Activated naive CD4-positive, alpha-beta T cell treated with anti-CD3 and anti-CD28 coated beads for 36 hours (primary cell): ENCODE measurements around the gene SPDYE5. TPM values are rescaled to one million over a fixed set of nuclear protein-coding genes. Genes with fewer than 3 reads are reported as not detected.
A peak's percentile ranks its signal among the peaks of the same experiment; 100 is the strongest.
"Not testable (repeated sequence)": the region's sequence is repeated elsewhere in the genome, so short reads cannot be mapped to it uniquely, and the experiment has no call there.

Source experiments
- CTCF ChIA-PET: fragments of 350-600 bp; sonication (Branson Sonifier 250); formaldehyde crosslinking; loops from one replicate; lab custom pipeline; 2021; ENCODE audit warnings: antibody characterized with exemption; lab: Charles Lee
- DNase-seq: peaks from one replicate; pipeline ENCODE4 v3.0.0-alpha.2; 2020
- H3K27ac Mint-ChIP-seq: one replicate; pipeline ENCODE4 v1.8.0; 2021; ENCODE audit warnings: mild to moderate bottlenecking, mixed read lengths
- H3K27me3 Mint-ChIP-seq: one replicate; pipeline ENCODE4 v1.8.0; 2021; ENCODE audit warnings: low read depth, mixed read lengths
- H3K36me3 Mint-ChIP-seq: one replicate; pipeline ENCODE4 v1.8.0; 2021; ENCODE audit warnings: low read depth, mixed read lengths
- H3K4me1 Mint-ChIP-seq: one replicate; pipeline ENCODE4 v1.8.0; 2021; ENCODE audit warnings: low read depth, mixed read lengths
- H3K4me3 Mint-ChIP-seq: one replicate; pipeline ENCODE4 v1.8.0; 2021; ENCODE audit warnings: mild to moderate bottlenecking, moderate library complexity, mixed read lengths
- H3K9me3 Mint-ChIP-seq: one replicate; pipeline ENCODE4 v1.8.0; 2021; ENCODE audit warnings: mixed read lengths
- intact Hi-C: fragments of 100-400 bp; cut with micrococcal nuclease; formaldehyde crosslinking; loops from one replicate; pipeline ENCODE4 v1.15.1; 2023
- total RNA-seq, 2 experiments: library from RNA; stranded (reverse); gene quantifications; one replicate each; pipeline ENCODE4 v1.2.3, GENCODE V29; 2021

SPDYE5 gene
- total RNA-seq, 2 experiments from 2014 or later: not detected

GRCh38 chr7:75509033-75509432 lies 16.9 kb downstream of the SPDYE5 start:
- H3K27ac Mint-ChIP-seq, H3K4me1 Mint-ChIP-seq, intact Hi-C loops, H3K27me3 Mint-ChIP-seq, H3K36me3 Mint-ChIP-seq, DNase-seq, H3K4me3 Mint-ChIP-seq, H3K9me3 Mint-ChIP-seq, CTCF ChIA-PET: not testable (repeated sequence)

GRCh38 chr7:75518842-75519241 lies 26.7 kb downstream of the SPDYE5 start:
- H3K27me3 Mint-ChIP-seq, H3K4me3 Mint-ChIP-seq, H3K9me3 Mint-ChIP-seq, H3K27ac Mint-ChIP-seq, DNase-seq, intact Hi-C loops, CTCF ChIA-PET: not testable (repeated sequence)
- Mint-ChIP-seq H3K36me3 (peaks cover 39% of the 10 kb centered on the region), H3K4me1 (peaks cover 18% of the 10 kb centered on the region)

DNA sequence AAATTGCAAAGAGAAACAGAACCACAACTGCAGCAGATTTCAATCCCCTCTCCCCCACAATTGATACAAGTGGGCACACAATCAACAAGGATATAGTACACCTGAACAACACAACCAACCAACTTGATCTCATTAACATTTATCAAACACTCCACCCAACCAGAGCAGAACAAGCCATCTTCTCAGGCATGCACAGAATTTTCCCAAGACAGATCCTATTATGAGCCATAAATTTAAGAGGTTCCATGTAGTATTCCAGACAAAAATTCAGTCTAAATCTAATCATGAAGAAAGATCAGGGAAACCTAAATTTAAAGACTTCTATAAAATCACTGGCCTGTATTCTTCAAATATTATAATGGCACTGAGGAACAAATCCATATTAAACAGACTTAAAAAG lies 29.6 kb downstream of the SPDYE5 start:
- H3K27me3 Mint-ChIP-seq, H3K27ac Mint-ChIP-seq, CTCF ChIA-PET, H3K4me3 Mint-ChIP-seq, intact Hi-C loops, DNase-seq, H3K9me3 Mint-ChIP-seq: not testable (repeated sequence)
- peaks cover 47% of the 10 kb centered on the region for H3K36me3 Mint-ChIP-seq
- H3K4me1 Mint-ChIP-seq: peaks cover 35% of the 10 kb centered on the region

GRCh38 chr7:75527224-75527722 lies 35.2 kb downstream of the SPDYE5 start:
- H3K9me3 Mint-ChIP-seq, CTCF ChIA-PET, H3K27me3 Mint-ChIP-seq: not testable (repeated sequence)
- Mint-ChIP-seq H3K36me3 (peaks cover 26% of the 10 kb centered on the region), H3K4me1 (peaks cover 29% of the 10 kb centered on the region), H3K27ac (peak overlapping the region; percentile 91), H3K4me3 (peak overlapping the region; percentile 86)
- peak; percentile 8 for DNase-seq
- intact Hi-C loops: loop anchor here (5.0 kb wide), 2 partner anchors 210 to 520 kb away; partner anchors contain the start of genes HIP1, MDH2 and STYXL1

- Mint-ChIP-seq H3K27me3 (no peaks in the 10 kb centered on the region), H3K9me3 (no peaks in the 10 kb centered on the region), H3K4me3 (no peak overlapping the region), H3K36me3 (no peaks in the 10 kb centered on the region), H3K4me1 (peaks cover 8% of the 10 kb centered on the region), H3K27ac (no peak overlapping the region)
- CTCF ChIA-PET: no interaction called here
- no peak for DNase-seq
- intact Hi-C loops: no loop called here
Observed at GRCh38 chr7:75531359-75531821, 39.3 kb downstream of the SPDYE5 start.

DNA sequence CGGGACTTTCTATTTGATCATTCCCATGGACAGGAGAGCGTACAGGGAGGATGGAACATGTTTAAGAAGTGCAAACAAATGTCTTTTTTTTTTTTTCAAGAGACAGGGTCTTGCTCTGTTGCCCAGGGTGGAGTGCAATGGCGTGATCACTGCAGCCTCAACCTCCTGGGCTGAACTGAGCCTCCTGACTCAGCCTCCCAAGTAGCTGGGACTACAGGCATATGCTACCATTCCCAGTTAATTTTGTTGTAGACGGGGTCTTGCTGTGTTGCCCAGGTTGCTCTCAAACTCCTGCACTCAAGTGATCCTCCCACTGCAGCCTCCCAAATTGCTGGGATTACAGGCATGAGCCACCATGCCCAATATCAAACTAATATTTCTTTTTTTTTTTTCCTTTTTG lies 40.5 kb downstream of the SPDYE5 start:
- H3K4me3 Mint-ChIP-seq: no peak overlapping the region

GRCh38 chr7:75533926-75534325 lies 41.8 kb downstream of the SPDYE5 start:
- Mint-ChIP-seq H3K9me3 (no peaks in the 10 kb centered on the region), H3K27me3 (no peaks in the 10 kb centered on the region), H3K36me3 (no peaks in the 10 kb centered on the region), H3K27ac (no peak overlapping the region), H3K4me3 (no peak overlapping the region), H3K4me1 (no peaks in the 10 kb centered on the region)
- no peak for DNase-seq
- intact Hi-C loops: no loop called here
- CTCF ChIA-PET: interaction anchor here (0.6 kb wide), 1 partner anchor 491 kb away, joined by 5 read pairs; no protein-coding TSS in a partner anchor

More for the DNA sequence above, 40.5 kb downstream of the SPDYE5 start:
- Mint-ChIP-seq H3K27ac (no peak overlapping the region), H3K27me3 (no peaks in the 10 kb centered on the region), H3K36me3 (no peaks in the 10 kb centered on the region), H3K9me3 (no peaks in the 10 kb centered on the region), H3K4me1 (peaks cover 2% of the 10 kb centered on the region)
- intact Hi-C loops: no loop called here
- CTCF ChIA-PET: no interaction called here
- DNase-seq: no peak

DNA sequence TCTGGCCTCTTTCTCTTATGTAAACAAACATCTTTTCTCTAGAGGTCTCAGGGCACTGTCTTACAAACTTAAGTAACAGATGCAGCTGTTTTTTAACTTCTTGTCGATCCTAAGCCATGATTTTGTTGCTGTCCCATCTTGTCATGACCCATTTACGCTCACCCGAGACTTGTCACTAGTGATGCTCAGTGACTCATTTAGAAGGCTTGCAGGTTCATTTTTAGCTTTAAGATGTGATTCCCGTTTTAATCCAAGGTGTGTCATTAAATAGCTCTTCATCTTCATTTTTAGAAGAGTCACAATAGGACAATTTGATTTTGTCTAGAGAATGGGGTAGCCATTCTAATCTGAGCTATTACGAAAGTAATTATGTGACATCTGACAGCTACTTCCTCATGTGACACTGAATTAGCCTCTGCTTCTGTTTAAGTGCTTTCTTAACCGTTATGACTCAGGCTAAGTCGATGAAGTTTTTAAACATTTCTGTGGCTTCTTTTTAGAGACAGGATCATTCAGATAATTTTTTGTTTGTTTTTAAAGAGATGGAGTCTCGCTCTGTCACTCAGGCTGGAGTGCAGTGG lies 42.7 kb downstream of the SPDYE5 start:
- H3K27me3 Mint-ChIP-seq: no peaks in the 10 kb centered on the region
- no peak for DNase-seq
- no peaks in the 10 kb centered on the region for H3K9me3 Mint-ChIP-seq
- no peaks in the 10 kb centered on the region for H3K4me1 Mint-ChIP-seq
- no peak overlapping the region for H3K4me3 Mint-ChIP-seq
- intact Hi-C loops: no loop called here
- CTCF ChIA-PET: no interaction called here
- H3K27ac Mint-ChIP-seq: no peak overlapping the region
- H3K36me3 Mint-ChIP-seq: no peaks in the 10 kb centered on the region

- Mint-ChIP-seq H3K36me3 (no peaks in the 10 kb centered on the region), H3K4me1 (no peaks in the 10 kb centered on the region), H3K27ac (no peak overlapping the region), H3K27me3 (no peaks in the 10 kb centered on the region), H3K4me3 (no peak overlapping the region), H3K9me3 (no peaks in the 10 kb centered on the region)
- CTCF ChIA-PET: no interaction called here
- intact Hi-C loops: no loop called here
- DNase-seq: no peak
Observed at GRCh38 chr7:75536491-75536890, 44.4 kb downstream of the SPDYE5 start.

- no peak for DNase-seq
- Mint-ChIP-seq H3K27ac (no peak overlapping the region), H3K4me3 (no peak overlapping the region), H3K4me1 (no peaks in the 10 kb centered on the region), H3K9me3 (no peaks in the 10 kb centered on the region), H3K36me3 (no peaks in the 10 kb centered on the region), H3K27me3 (no peaks in the 10 kb centered on the region)
- intact Hi-C loops: no loop called here
- CTCF ChIA-PET: no interaction called here
Observed at GRCh38 chr7:75536940-75537538, 44.9 kb downstream of the SPDYE5 start.

DNA sequence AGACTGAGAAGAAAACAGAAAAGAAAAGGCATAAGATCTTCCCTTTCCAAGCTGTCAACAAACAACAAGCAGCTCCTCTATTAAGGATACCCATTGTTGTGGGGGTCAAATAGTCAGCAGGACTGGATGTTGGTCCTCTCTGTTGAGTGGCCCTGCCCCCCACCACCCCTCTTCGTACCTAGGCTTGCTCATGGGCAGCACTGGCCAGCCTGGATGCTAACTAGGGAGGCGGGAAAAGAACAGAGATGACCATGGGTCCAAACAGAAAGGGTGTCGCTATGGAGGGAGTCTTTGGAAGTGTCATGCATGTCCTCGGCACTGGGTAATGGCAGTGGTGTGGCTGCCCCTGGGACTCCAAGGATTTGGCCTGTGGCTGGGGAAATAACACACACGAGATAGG lies 45.6 kb downstream of the SPDYE5 start:
- Mint-ChIP-seq H3K9me3 (no peaks in the 10 kb centered on the region), H3K27me3 (no peaks in the 10 kb centered on the region), H3K36me3 (no peaks in the 10 kb centered on the region), H3K4me1 (no peaks in the 10 kb centered on the region), H3K4me3 (no peak overlapping the region), H3K27ac (no peak overlapping the region)
- intact Hi-C loops: no loop called here
- DNase-seq: no peak
- CTCF ChIA-PET: no interaction called here

- Mint-ChIP-seq H3K4me3 (no peak overlapping the region), H3K27me3 (no peaks in the 10 kb centered on the region), H3K36me3 (no peaks in the 10 kb centered on the region), H3K27ac (no peak overlapping the region), H3K9me3 (no peaks in the 10 kb centered on the region), H3K4me1 (no peaks in the 10 kb centered on the region)
- intact Hi-C loops: no loop called here
- CTCF ChIA-PET: no interaction called here
- DNase-seq: no peak
Observed at GRCh38 chr7:75546237-75547015, 54.3 kb downstream of the SPDYE5 start.
